Urothelium cell line (cell line): ENCODE measurements around the gene TNFAIP8L1.
A peak's percentile ranks its signal among the peaks of the same experiment; 100 is the strongest.
"Not testable (repeated sequence)": the region's sequence is repeated elsewhere in the genome, so short reads cannot be mapped to it uniquely, and the experiment has no call there.

ENCODE experiments used
- DNase-seq: peaks from one replicate; pipeline ENCODE4 v3.0.0; 2011; ENCODE audit warnings: low spot score, mixed read lengths
- FAIRE-seq: peaks from 2 replicates; lab custom pipeline; 2011; peaks lifted over from hg19 to GRCh38; lab: Jason Lieb, UNC

Gene TNFAIP8L1

GRCh38 chr19:4675346-4675745 lies 36.0 kb downstream of the TNFAIP8L1 start:
- no peak for FAIRE-seq

GRCh38 chr19:4676955-4677731 lies 37.8 kb downstream of the TNFAIP8L1 start:
- DNase-seq (peak; percentile 31), FAIRE-seq (no peak)

More at GRCh38 chr19:4675346-4675745, 36.0 kb downstream of the TNFAIP8L1 start:
- no peak for DNase-seq

GRCh38 chr19:4678881-4679790 lies 39.8 kb downstream of the TNFAIP8L1 start:
- DNase-seq: peak; percentile 9
- no peak for FAIRE-seq

- FAIRE-seq, DNase-seq: not testable (repeated sequence)
These were observed 40.7 kb downstream of the TNFAIP8L1 start for GRCh38 chr19:4680021-4680420.

- no peak for FAIRE-seq
- DNase-seq: no peak
These were observed 43.3 kb downstream of the TNFAIP8L1 start for GRCh38 chr19:4682417-4683200.

- DNase-seq: no peak
- no peak for FAIRE-seq
These were observed 45.2 kb downstream of the TNFAIP8L1 start for GRCh38 chr19:4684312-4685095.

GRCh38 chr19:4686700-4687099 lies 47.4 kb downstream of the TNFAIP8L1 start:
- no peak for DNase-seq

GRCh38 chr19:4687396-4687795 lies 48.1 kb downstream of the TNFAIP8L1 start:
- DNase-seq: no peak
- no peak for FAIRE-seq

More at GRCh38 chr19:4686700-4687099, 47.4 kb downstream of the TNFAIP8L1 start:
- no peak for FAIRE-seq

GRCh38 chr19:4688587-4688986 lies 49.3 kb downstream of the TNFAIP8L1 start:
- no peak for FAIRE-seq
- DNase-seq: no peak

- DNase-seq: no peak
- no peak for FAIRE-seq
These were observed 50.1 kb downstream of the TNFAIP8L1 start for GRCh38 chr19:4689403-4689802.

GRCh38 chr19:4690361-4690760 lies 51.0 kb downstream of the TNFAIP8L1 start:
- DNase-seq: no peak
- peak; percentile 37 for FAIRE-seq

- no peak for FAIRE-seq
- no peak for DNase-seq
These were observed 52.1 kb downstream of the TNFAIP8L1 start for GRCh38 chr19:4691373-4691772.

GRCh38 chr19:4692251-4693077 lies 53.1 kb downstream of the TNFAIP8L1 start:
- no peak for DNase-seq

GRCh38 chr19:4693078-4693350 lies 53.7 kb downstream of the TNFAIP8L1 start:
- FAIRE-seq: no peak

More at GRCh38 chr19:4692251-4693077, 53.1 kb downstream of the TNFAIP8L1 start:
- no peak for FAIRE-seq

GRCh38 chr19:4693471-4694121 lies 54.3 kb downstream of the TNFAIP8L1 start:
- no peak for DNase-seq

More at GRCh38 chr19:4693078-4693350, 53.7 kb downstream of the TNFAIP8L1 start:
- DNase-seq: no peak

GRCh38 chr19:4694211-4694987 lies 55.1 kb downstream of the TNFAIP8L1 start:
- FAIRE-seq: no peak
- peak; percentile 84 for DNase-seq

More at GRCh38 chr19:4693471-4694121, 54.3 kb downstream of the TNFAIP8L1 start:
- FAIRE-seq: no peak

GRCh38 chr19:4695224-4695731 lies 56.0 kb downstream of the TNFAIP8L1 start:
- DNase-seq: no peak
- no peak for FAIRE-seq

GRCh38 chr19:4697304-4697703 lies 58.0 kb downstream of the TNFAIP8L1 start:
- DNase-seq (no peak), FAIRE-seq (no peak)
